HL-60 (cell line): Measurements from ENCODE around the gene CNTNAP5.

Experiments
- DNase-seq, 2 experiments: peaks; one replicate each; pipeline ENCODE4 v3.0.0-alpha.2; 2010 to 2020; ENCODE audit warnings: low read depth in 1 of 2, low spot score in 1 of 2
- H3K27ac ChIP-seq: fragments of 250-450 bp; sonication (Bioruptor Pico); replicated peaks from 2 replicates; pipeline ENCODE4 v1.5.1; 2020; ENCODE audit warnings: mild to moderate bottlenecking, moderate library complexity
- H3K27me3 ChIP-seq: fragments of 250-450 bp; sonication (Bioruptor Pico); 2 replicates; pipeline ENCODE4 v1.5.1; 2021; ENCODE audit warnings: mild to moderate bottlenecking, moderate library complexity; ENCODE audit not compliant: insufficient read depth, poor library complexity, severe bottlenecking
- H3K4me3 ChIP-seq: replicated peaks from 2 replicates; pipeline ENCODE4 v1.5.1; 2011; ENCODE audit warnings: mild to moderate bottlenecking, control low read depth, low read length; ENCODE audit not compliant: insufficient read depth
- CTCF ChIP-seq: IDR thresholded peaks from one replicate; pipeline ENCODE4 v1.5.1; 2011; ENCODE audit warnings: low read length, control low read depth, inconsistent platforms; ENCODE audit not compliant: insufficient read depth
- GABPA ChIP-seq: IDR thresholded peaks from 2 replicates; pipeline ENCODE4 v1.6.1; 2012; ENCODE audit warnings: low read depth
- POLR2AphosphoS5 ChIP-seq: IDR thresholded peaks from 2 replicates; pipeline ENCODE4 v1.6.1; 2012; ENCODE audit warnings: low read depth
- REST ChIP-seq: IDR thresholded peaks from 2 replicates; pipeline ENCODE4 v1.6.1; 2012; ENCODE audit warnings: low read depth; ENCODE audit not compliant: insufficient replicate concordance
- SPI1 ChIP-seq: IDR thresholded peaks from 2 replicates; pipeline ENCODE4 v1.6.1; 2012; ENCODE audit warnings: low read depth, mild to moderate bottlenecking, borderline replicate concordance

The CNTNAP5 gene

GRCh38 chr2:124178719-124179118 lies 153.6 kb downstream of the CNTNAP5 start:
- no peak for DNase-seq
- Histone ChIP-seq H3K27ac (no peak overlapping the region), H3K4me3 (no peak overlapping the region), H3K27me3 (no peaks in the 10 kb centered on the region)
- TF ChIP-seq CTCF (no peak), REST (no peak), GABPA (no peak), POLR2AphosphoS5 (no peak)

GRCh38 chr2:124180635-124181034 lies 155.5 kb downstream of the CNTNAP5 start:
- TF ChIP-seq POLR2AphosphoS5 (no peak), REST (no peak), SPI1 (no peak), GABPA (no peak), CTCF (no peak)
- Histone ChIP-seq H3K4me3 (no peak overlapping the region), H3K27me3 (no peaks in the 10 kb centered on the region), H3K27ac (no peak overlapping the region)
- DNase-seq = no peak

- Histone ChIP-seq H3K4me3 (no peak overlapping the region), H3K27me3 (no peaks in the 10 kb centered on the region), H3K27ac (no peak overlapping the region)
- DNase-seq = no peak
- TF ChIP-seq GABPA = no peak
- no peak for TF ChIP-seq SPI1
- no peak for TF ChIP-seq REST
- no peak for TF ChIP-seq CTCF
- TF ChIP-seq POLR2AphosphoS5 = no peak
These were observed 161.7 kb downstream of the CNTNAP5 start for GRCh38 chr2:124186801-124187200.
